Stimulated activated CD4-positive, alpha-beta T cell treated with anti-CD3 and anti-CD28 coated beads, TNF-alpha, amount 100 ng/mL, for 48 hours (primary cell): Measurements from ENCODE around the gene CLDN4.

ENCODE experiments used
- DNase-seq, 3 donors: peaks; one replicate each; pipeline ENCODE4 v3.0.0-alpha.2; 2020; ENCODE audit warnings: low read depth in 3 of 3

The CLDN4 gene

DNA sequence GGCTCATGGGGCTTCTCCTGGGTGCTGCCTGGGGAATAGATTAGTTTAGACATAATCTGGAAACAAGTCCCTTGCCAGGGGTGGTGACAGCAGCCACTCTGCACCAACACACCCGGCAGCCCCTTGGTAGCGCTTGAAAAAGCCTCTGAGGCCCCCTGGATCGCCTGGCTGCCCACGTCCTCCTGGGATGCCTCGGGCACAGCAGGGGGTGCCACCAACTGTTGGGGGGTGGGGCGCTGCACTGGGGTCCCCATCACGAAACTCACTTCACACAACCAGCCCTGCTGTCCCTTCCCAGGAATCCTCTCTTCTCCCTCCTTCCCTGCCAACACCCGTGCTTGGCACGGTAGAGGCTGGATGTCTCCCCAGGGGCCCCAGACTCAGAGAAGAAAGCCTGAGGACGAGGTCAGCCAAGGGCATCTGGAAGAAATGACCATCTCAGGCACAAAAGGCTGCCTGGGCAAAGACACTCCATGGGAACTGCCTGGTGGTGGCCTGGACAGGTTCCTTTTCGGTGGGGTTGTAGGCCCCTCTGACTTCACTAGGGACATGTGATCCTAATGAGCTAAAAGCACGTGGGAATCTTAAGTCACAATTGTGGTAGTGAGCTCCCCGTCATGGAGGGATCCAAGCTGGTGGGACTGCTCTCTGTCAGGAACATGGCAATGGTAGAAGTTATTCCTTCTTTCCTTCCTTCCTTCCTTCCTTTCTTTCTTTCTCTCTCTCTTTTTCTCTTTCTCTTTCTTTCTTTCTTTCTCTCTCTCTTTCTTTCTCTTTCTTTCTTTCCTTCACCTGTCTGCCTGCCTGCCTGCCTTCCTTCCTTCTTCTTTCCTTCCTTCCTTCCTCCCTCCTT is 41.5 kb downstream of the CLDN4 start:
- DNase-seq: no peak

DNA sequence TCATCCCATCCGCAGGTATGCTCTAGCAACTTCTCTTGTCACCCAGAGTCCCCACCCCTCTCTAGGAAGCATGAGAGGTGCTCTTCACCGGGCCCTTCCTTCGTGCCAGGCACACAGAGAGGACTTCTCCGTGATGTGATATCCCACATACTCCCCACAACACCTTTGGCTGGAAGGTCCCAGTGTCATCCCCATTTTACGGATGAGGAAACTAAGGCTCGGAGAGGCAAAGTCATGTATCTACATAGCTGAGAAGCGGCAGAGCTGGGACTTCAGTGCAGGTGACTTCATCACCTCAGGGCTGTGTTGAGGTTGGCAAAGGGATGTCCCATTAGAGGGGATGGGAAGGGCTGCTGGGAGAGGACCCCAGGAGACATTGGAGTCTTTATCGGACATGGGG is 45.6 kb downstream of the CLDN4 start:
- DNase-seq: no peak

DNA sequence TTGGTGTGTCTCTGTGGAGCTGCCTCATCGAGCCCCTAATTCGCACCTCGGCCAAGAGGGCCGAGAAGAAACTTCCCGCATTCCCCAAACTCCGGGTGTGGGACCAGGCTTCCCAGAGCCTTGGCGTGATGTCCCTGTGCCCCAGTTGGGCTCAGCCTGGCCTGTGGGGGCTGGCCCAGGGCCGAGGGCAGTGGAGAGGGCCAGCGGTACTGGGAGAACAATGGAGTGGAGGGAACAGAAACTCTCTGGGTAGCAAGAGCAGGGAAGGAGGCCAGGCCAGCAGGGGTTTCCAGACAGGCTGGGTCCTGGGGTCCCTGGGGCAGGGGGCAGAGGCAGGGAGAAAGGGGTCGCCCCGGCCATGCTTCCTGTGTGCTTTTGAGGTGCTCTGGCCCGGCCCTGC is 46.2 kb downstream of the CLDN4 start:
- DNase-seq: no peak

DNA sequence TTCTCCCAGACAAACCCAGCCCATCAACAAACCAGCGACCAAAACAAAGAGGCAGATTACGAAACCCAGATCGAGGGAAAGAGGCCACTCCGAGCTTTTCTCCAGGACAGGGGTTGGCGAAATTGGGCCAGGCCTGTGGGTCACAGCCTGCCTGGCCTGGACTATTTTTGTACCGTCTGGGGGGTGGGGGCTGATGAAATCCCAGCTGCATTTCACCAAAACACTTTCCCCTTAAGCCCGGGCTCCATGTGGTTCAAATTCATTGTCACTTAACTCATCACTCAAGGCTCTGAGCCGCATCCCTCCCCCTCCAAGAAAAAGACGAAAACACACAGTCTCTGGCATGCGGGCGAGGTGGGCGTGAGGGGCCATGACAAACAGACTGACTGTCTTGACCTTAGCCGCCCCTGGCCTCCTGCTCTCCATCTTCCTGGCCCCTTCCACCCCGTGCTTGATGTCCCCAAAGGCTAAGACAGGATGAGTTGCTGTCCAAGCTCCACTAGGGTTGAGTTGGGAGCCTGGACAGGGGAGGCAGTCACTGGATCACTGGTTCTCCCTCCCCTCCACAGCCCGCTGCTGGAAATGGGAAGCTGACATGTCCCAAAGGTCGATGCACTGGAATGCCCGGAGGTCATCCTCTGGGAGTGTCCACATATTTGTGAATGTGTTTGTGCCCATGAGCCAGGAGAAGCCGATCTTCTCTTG is 49.3 kb downstream of the CLDN4 start:
- no peak for DNase-seq

DNA sequence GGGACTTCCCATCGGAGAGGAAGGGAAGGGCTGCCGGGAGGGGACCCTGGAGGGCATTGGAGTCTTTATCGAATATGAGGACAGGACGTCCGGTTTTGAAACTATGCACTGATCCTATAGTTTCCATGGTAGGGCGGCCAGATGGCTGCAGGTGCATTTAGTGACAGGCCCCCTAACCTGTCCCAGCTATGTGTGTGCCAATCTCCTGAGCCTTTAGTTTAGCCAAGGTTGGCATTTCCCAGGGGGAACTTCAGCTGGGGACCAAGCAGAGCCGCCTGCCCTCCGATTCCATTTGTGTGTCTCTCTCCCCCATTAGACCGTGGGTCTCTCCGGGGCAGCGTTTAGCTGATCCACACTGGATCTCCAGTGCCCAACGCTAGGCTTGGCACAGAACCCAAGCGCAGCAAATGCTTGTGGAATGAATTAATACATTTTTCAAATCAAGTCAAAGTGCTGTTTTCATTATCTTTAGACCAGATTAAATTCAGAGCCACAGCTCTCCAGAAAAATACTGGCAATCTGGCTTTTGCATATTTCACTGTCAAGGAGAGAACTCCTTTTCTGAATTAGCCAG is 50.0 kb downstream of the CLDN4 start:
- DNase-seq: no peak

DNA sequence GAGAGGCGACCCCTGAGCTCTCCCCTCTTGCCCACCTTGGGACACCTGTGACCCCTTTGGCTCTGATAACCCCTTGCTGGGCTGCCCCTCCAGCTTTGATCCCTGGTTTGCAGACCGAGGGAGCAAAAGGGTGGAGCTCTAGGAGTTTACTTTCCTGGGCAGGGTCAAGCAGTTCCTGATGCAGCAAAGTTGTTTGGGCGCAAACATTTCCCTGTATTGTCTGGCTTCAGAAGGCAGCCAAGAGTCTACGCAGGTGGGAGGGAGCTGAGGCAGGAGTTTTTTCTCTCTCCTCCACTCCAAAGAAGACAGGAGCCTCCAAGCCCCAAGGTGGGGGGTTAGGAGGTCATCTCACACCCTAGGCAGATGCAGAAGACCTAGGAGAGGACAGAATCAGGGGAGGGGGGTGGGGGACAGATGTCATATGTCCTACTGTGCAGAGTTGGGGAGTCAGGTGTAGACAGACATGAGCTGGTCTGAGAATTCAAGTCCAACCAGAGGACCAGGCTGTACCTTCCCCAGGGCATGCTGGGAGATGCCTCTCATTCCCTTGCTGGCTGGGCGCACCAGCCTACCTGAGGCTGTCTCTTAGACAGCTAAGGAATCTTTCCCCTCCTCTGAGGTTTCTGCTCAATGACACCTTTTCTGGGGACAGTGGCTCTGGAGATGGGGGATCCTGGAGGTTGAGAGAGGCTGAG is 50.7 kb downstream of the CLDN4 start:
- no peak for DNase-seq

DNA sequence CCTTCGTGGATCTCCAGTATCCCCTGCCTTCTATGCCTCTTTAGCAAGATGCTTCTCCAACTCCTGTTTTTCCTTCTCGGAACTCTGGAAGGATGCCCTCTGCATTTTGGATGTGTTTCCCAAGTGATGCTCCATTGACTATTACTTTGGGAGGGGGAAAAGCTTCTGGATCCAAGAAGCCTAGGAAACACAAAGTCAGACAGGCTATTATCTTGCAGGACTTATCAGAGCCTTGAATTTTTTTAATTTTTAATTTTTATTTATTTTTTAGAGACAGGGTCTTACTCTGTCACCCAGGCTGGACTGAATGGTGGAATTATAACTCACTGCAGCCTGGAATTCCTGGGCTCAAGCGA is 51.2 kb downstream of the CLDN4 start:
- DNase-seq: no peak
